H1 (cell line): ENCODE measurements around the gene COL5A1. TPM values are rescaled to one million over a fixed set of nuclear protein-coding genes. Genes with fewer than 3 reads are reported as not detected.

ENCODE experiments used
- CTCF ChIA-PET: fragments of 300-600 bp; sonication (Branson Sonifier 250); formaldehyde crosslinking; loops from one replicate; lab custom pipeline; 2021; ENCODE audit not compliant: partially characterized antibody; lab: Charles Lee
- POLR2A ChIA-PET: fragments of 300-600 bp; sonication (Branson Sonifier 250); formaldehyde crosslinking; loops from one replicate; lab custom pipeline; 2021; ENCODE audit warnings: inconsistent platforms; ENCODE audit not compliant: partially characterized antibody; lab: Charles Lee
- DNase-seq, 2 experiments: peaks; one replicate each; pipeline versions ENCODE4 v3.0.0 to v3.0.0-alpha.2; 2010 to 2022; ENCODE audit warnings: low spot score in 2 of 2, low read depth in 1 of 2, mixed read lengths in 1 of 2
- FAIRE-seq: peaks from 2 replicates; lab custom pipeline; 2011; peaks lifted over from hg19 to GRCh38; lab: Jason Lieb, UNC
- H2AFZ ChIP-seq: 2 replicates; pipeline ENCODE4 v1.8.1; 2012; ENCODE audit warnings: low read length, inconsistent platforms
- H2AK5ac ChIP-seq: 2 replicates; pipeline ENCODE4 v1.6.1; 2013; ENCODE audit warnings: low read depth, low read length
- H2BK120ac ChIP-seq: replicated peaks from 2 replicates; pipeline ENCODE3; 2013; ENCODE audit warnings: low read depth, low read length, inconsistent platforms
- H2BK12ac ChIP-seq: 2 replicates; pipeline ENCODE4 v1.6.1; 2013; ENCODE audit warnings: low read depth, low read length
- H2BK15ac ChIP-seq: 2 replicates; pipeline ENCODE4 v1.6.1; 2013; ENCODE audit warnings: low read length
- H2BK20ac ChIP-seq: 2 replicates; pipeline ENCODE4 v1.6.1; 2013; ENCODE audit warnings: low read length
- H2BK5ac ChIP-seq: 2 replicates; pipeline ENCODE4 v1.6.1; 2013; ENCODE audit warnings: low read depth, low read length
- H3K14ac ChIP-seq: 2 replicates; pipeline ENCODE4 v1.6.1; 2013; ENCODE audit warnings: inconsistent platforms; ENCODE audit not compliant: insufficient read length
- H3K18ac ChIP-seq: 2 replicates; pipeline ENCODE4 v1.6.1; 2013; ENCODE audit warnings: low read length; ENCODE audit errors: extremely low read depth
- H3K23ac ChIP-seq: 2 replicates; pipeline ENCODE4 v1.6.1; 2013; ENCODE audit warnings: inconsistent platforms; ENCODE audit not compliant: insufficient read length
- H3K23me2 ChIP-seq: 2 replicates; pipeline ENCODE4 v1.6.1; 2013; ENCODE audit warnings: low read depth, low read length
- H3K27ac ChIP-seq: 2 replicates; pipeline ENCODE4 v1.6.1; 2011; ENCODE audit warnings: low read depth, low read length, inconsistent platforms
- H3K27me3 ChIP-seq, 4 experiments: replicated peaks in 1 of 4; 1 replicate in 1 of 4; 2 replicates in 3 of 4; pipeline versions ENCODE4 v1.6.1 to v1.8.1; 2011 to 2013; ENCODE audit warnings: low read length in 3 of 4, mild to moderate bottlenecking in 3 of 4, inconsistent platforms in 2 of 4, mixed read lengths in 2 of 4, moderate library complexity in 1 of 4; ENCODE audit not compliant: control insufficient read depth in 3 of 4, insufficient read depth in 3 of 4; ENCODE audit errors: extremely low read depth in 1 of 4
- H3K36me3 ChIP-seq, 4 experiments: 2 replicates each; pipeline versions ENCODE4 v1.6.1 to v1.8.1; 2011 to 2013; ENCODE audit warnings: mild to moderate bottlenecking in 4 of 4, low read length in 3 of 4, moderate library complexity in 2 of 4, control low read depth in 1 of 4, inconsistent platforms in 1 of 4; ENCODE audit not compliant: insufficient read depth in 4 of 4, control insufficient read depth in 2 of 4
- H3K4ac ChIP-seq: replicated peaks from 2 replicates; pipeline ENCODE3; 2013; ENCODE audit warnings: low read length, low read depth, mixed read lengths, inconsistent platforms; ENCODE audit not compliant: insufficient read length
- H3K4me1 ChIP-seq, 4 experiments: replicated peaks in 1 of 4; 1 replicate in 1 of 4; 2 replicates in 3 of 4; pipeline versions ENCODE4 v1.6.1 to v1.8.1; 2011 to 2013; ENCODE audit warnings: low read length in 3 of 4, inconsistent platforms in 2 of 4, mixed read lengths in 1 of 4; ENCODE audit not compliant: insufficient read depth in 4 of 4, control insufficient read depth in 3 of 4
- H3K4me2 ChIP-seq, 2 experiments: 2 replicates each; pipeline versions ENCODE4 v1.6.1 to v1.8.1; 2011 to 2013; ENCODE audit warnings: low read depth in 2 of 2, low read length in 2 of 2, control low read depth in 1 of 2, inconsistent platforms in 1 of 2, mild to moderate bottlenecking in 1 of 2; ENCODE audit not compliant: insufficient read depth in 1 of 2
- H3K4me3 ChIP-seq, 4 experiments: fragments of 200-600, 300-600 bp in 1 of 4; sonication (generic), shearing (Covaris generic), sonication (Bioruptor Twin) in 1 of 4; 2 replicates each; pipeline versions ENCODE4 v1.5.1 to v1.8.1; 2011 to 2016; ENCODE audit warnings: low read length in 4 of 4, low read depth in 3 of 4, control low read depth in 2 of 4, inconsistent platforms in 2 of 4, mild to moderate bottlenecking in 2 of 4, mixed read lengths in 1 of 4, moderate library complexity in 1 of 4; ENCODE audit not compliant: insufficient read depth in 2 of 4; ENCODE audit errors: extremely low read depth in 1 of 4
- H3K56ac ChIP-seq: replicated peaks from 2 replicates; pipeline ENCODE3; 2013; ENCODE audit warnings: low read depth, mild to moderate bottlenecking, mixed read lengths, low read length, inconsistent platforms; ENCODE audit not compliant: insufficient read length
- H3K79me1 ChIP-seq: 2 replicates; pipeline ENCODE4 v1.6.1; 2013; ENCODE audit warnings: low read depth, low read length, control low read depth
- H3K79me2 ChIP-seq, 2 experiments: 2 replicates each; pipeline versions ENCODE4 v1.6.1 to v1.8.1; 2012 to 2013; ENCODE audit warnings: low read length in 2 of 2, mild to moderate bottlenecking in 2 of 2, inconsistent platforms in 1 of 2; ENCODE audit not compliant: insufficient read depth in 2 of 2, control insufficient read depth in 1 of 2
- H3K9ac ChIP-seq, 4 experiments: replicated peaks in 1 of 4; 1 replicate in 1 of 4; 2 replicates in 3 of 4; pipeline versions ENCODE4 v1.6.1 to v1.8.1; 2011 to 2013; ENCODE audit warnings: low read depth in 3 of 4, low read length in 3 of 4, control low read depth in 2 of 4, mild to moderate bottlenecking in 2 of 4, moderate library complexity in 2 of 4, inconsistent platforms in 1 of 4; ENCODE audit errors: extremely low read depth in 1 of 4
- H3K9me3 ChIP-seq, 2 experiments: 2 replicates each; pipeline versions ENCODE4 v1.6.1 to v1.8.1; 2012 to 2013; ENCODE audit warnings: mild to moderate bottlenecking in 2 of 2, moderate library complexity in 2 of 2, control low read depth in 1 of 2, inconsistent platforms in 1 of 2, low read depth in 1 of 2, low read length in 1 of 2, mixed read lengths in 1 of 2; ENCODE audit not compliant: insufficient read depth in 2 of 2
- H4K20me1 ChIP-seq, 2 experiments: replicated peaks in 1 of 2; 2 replicates each; pipeline versions ENCODE3 to v1.8.1; 2011 to 2013; ENCODE audit warnings: inconsistent platforms in 2 of 2, low read length in 2 of 2, mild to moderate bottlenecking in 1 of 2; ENCODE audit not compliant: insufficient read depth in 2 of 2, control insufficient read depth in 1 of 2
- H4K5ac ChIP-seq: 2 replicates; pipeline ENCODE4 v1.6.1; 2013; ENCODE audit warnings: low read length, low read depth, mixed read lengths, inconsistent platforms; ENCODE audit not compliant: insufficient read length
- H4K8ac ChIP-seq: 2 replicates; pipeline ENCODE4 v1.8.0; 2013; ENCODE audit warnings: mild to moderate bottlenecking, moderate library complexity, low read length, inconsistent platforms; ENCODE audit not compliant: insufficient read depth; ENCODE audit errors: extremely low read depth
- H4K91ac ChIP-seq: replicated peaks from 2 replicates; pipeline ENCODE3; 2013; ENCODE audit warnings: low read length, mixed read lengths, inconsistent platforms; ENCODE audit not compliant: insufficient read length
- CREB1 ChIP-seq: IDR thresholded peaks from 2 replicates; pipeline ENCODE4 v1.6.1; 2012; ENCODE audit warnings: inconsistent platforms
- EZH2 ChIP-seq: fragments of 200-600 bp; sonication (generic); IDR thresholded peaks from 2 replicates; pipeline ENCODE4 v1.7.1; 2012; ENCODE audit warnings: low read depth, mild to moderate bottlenecking, moderate library complexity, low read length, inconsistent platforms; ENCODE audit not compliant: severe bottlenecking
- GTF2F1 ChIP-seq: IDR thresholded peaks from 2 replicates; pipeline ENCODE4 v1.6.1; 2012; ENCODE audit warnings: low read depth, low read length, improper control_type of control experiment, borderline replicate concordance
- JUND ChIP-seq: IDR thresholded peaks from 2 replicates; pipeline ENCODE4 v1.6.1; 2011; ENCODE audit warnings: mild to moderate bottlenecking, improper control_type of control experiment, low read length
- MAFK ChIP-seq: IDR thresholded peaks from 2 replicates; pipeline ENCODE4 v1.6.1; 2012; ENCODE audit warnings: low read depth, mild to moderate bottlenecking, improper control_type of control experiment, low read length
- SAP30 ChIP-seq: fragments of 300-600 bp; sonication (generic); IDR thresholded peaks from 2 replicates; pipeline ENCODE4 v1.7.1; 2012; ENCODE audit warnings: low read length, moderate library complexity, mild to moderate bottlenecking, inconsistent platforms; ENCODE audit not compliant: insufficient read depth, insufficient replicate concordance
- SIRT6 ChIP-seq: IDR thresholded peaks from one replicate; pipeline ENCODE4 v1.7.1; 2012; ENCODE audit warnings: low read length, inconsistent platforms
- TBP ChIP-seq: IDR thresholded peaks from 2 replicates; pipeline ENCODE4 v1.6.1; 2011; ENCODE audit warnings: low read depth, low read length, improper control_type of control experiment
- WGBS, 2 experiments: shearing (Covaris generic) in 1 of 2; methylation state at CpG; one replicate each; pipeline versions ENCODE4 v1.1.6 to v1.1.7; 2013 to 2015; ENCODE audit warnings: low lambda C conversion rate in 2 of 2, mixed read lengths in 2 of 2, inconsistent platforms in 1 of 2, low coverage in 1 of 2, missing lambda C conversion rate in 1 of 2; ENCODE audit not compliant: insufficient replicate concordance in 2 of 2, insufficient coverage in 1 of 2, insufficient read length in 1 of 2; ENCODE audit errors: extremely low coverage in 1 of 2, missing lambda C conversion rate in 1 of 2; 5-methylcytosine and 5-hydroxymethylcytosine counted together
- polyA plus RNA-seq, 7 experiments: library from polyadenylated mRNA; depleted of rRNA in 3 of 7; stranded (reverse) in 5 of 7; unstranded in 2 of 7; fragments of >200 nt in 5 of 7; fragments of 200-250 nt in 2 of 7; gene quantifications; 1 replicate in 5 of 7; 2 replicates in 1 of 7; 4 replicates in 1 of 7; pipeline versions ENCODE4 v1.2.1 to v1.2.3, GENCODE V29; 2011 to 2013; ENCODE audit warnings: missing spikeins in 2 of 7, mixed read lengths in 2 of 7
- total RNA-seq: library from RNA; stranded (reverse); fragmentation: NEBNext Ultra II Directional; extraction: Animal tissue kit (Norgen Biotek cat#: 25700); gene quantifications from 2 replicates; pipeline ENCODE4 v1.2.1, GENCODE V29; 2021
- TF ChIP-seq, protein P1 (sequence below): IDR thresholded peaks from 2 replicates; pipeline ENCODE4 v1.6.1; 2012; ENCODE audit warnings: inconsistent platforms

Gene COL5A1
- total and polyA plus RNA-seq, 2 of the 8 experiments (the other 6 are each of a cell fraction or from before 2014, with no cell fraction given), result 3.8 to 12.0 TPM

DNA sequence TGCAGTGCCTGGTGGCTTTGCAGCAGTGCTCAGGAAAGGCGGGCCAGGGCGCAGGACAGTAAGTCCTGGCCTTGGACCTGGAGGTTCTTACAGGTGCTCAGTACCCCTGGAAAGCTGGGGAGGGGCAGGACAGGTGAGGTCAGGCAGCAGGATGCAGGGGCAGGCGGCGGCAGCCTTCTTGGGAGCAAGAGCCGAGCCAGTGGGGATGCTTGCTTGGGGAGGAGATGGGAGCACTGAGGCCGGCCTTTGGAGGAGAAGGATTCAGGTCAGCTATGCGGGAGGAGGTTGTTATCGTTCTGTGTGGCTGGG lies 98.0 kb downstream of the COL5A1 start:
- peaks cover 0 to 7% (median 1%) of the 10 kb centered on the region in 4 experiments; a peak in 3 of 7 replicates for H3K4me1 ChIP-seq
- no peak overlapping the region for H2BK20ac ChIP-seq
- H2BK15ac ChIP-seq, result 0 out of 2 replicates have a peak overlapping the region, but pooled peaks have one; percentile 29
- no peak overlapping the region for H3K23ac ChIP-seq
- no peaks in the 10 kb centered on the region; a peak in 1 of 7 replicates for H3K27me3 ChIP-seq
- no peak overlapping the region for H4K91ac ChIP-seq
- no peak overlapping the region for H2BK12ac ChIP-seq
- no peak overlapping the region for H3K4me2 ChIP-seq
- no peak overlapping the region for H2AK5ac ChIP-seq
- ChIA-PET POLR2A (no interaction called here), CTCF (interaction anchor here (0.6 to 5.1 kb wide), 32 partner anchors 10 to 715 kb away, joined by 3 to 30 read pairs (median 4); no protein-coding TSS in a partner anchor)
- no peak overlapping the region for H3K18ac ChIP-seq
- H4K8ac ChIP-seq, result no peak overlapping the region
- H3K79me1 ChIP-seq, result peaks cover 2% of the 10 kb centered on the region; the same call in 1 of the 2 replicates
- H4K20me1 ChIP-seq, result peaks cover 0 to 9% of the 10 kb centered on the region in 2 experiments
- WGBS, 2 experiments, result 77% methylated on average over 8 of the region's 8 CpGs; no CpG with 5 or more reads in 1 of the 2 experiments
- TF ChIP-seq GTF2F1 (no peak), SAP30 (no peak), MAFK (no peak), SIRT6 (no peak), EZH2 (no peak), CREB1 (no peak), TBP (no peak), JUND (no peak)
- TF ChIP-seq, protein P1, sequence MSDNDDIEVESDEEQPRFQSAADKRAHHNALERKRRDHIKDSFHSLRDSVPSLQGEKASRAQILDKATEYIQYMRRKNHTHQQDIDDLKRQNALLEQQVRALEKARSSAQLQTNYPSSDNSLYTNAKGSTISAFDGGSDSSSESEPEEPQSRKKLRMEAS, result no peak
- H2BK120ac ChIP-seq, result no peak overlapping the region
- FAIRE-seq (no peak), DNase-seq (no peak)
- peaks cover under 1 to 5% of the 10 kb centered on the region in 2 experiments; a peak in 2 of 4 replicates for H3K9me3 ChIP-seq
- H3K4ac ChIP-seq, result no peak overlapping the region
- no peak overlapping the region for H3K56ac ChIP-seq
- no peak overlapping the region for H2AFZ ChIP-seq
- no peak overlapping the region for H3K4me3 ChIP-seq
- peaks cover 0 to 6% (median 2%) of the 10 kb centered on the region in 4 experiments; a peak in 3 of 8 replicates for H3K36me3 ChIP-seq
- H3K27ac ChIP-seq, result no peak overlapping the region
- H3K79me2 ChIP-seq, result no peaks in the 10 kb centered on the region
- no peak overlapping the region for H3K9ac ChIP-seq
- H3K14ac ChIP-seq, result no peak overlapping the region
- H3K23me2 ChIP-seq, result peaks cover 6% of the 10 kb centered on the region; the same call in 1 of the 2 replicates
- no peak overlapping the region for H2BK5ac ChIP-seq
- no peak overlapping the region for H4K5ac ChIP-seq
